Activated CD4-positive, alpha-beta T cell treated with anti-CD3 and anti-CD28 coated beads, Interleukin-2, amount 50 U/mL, for 24 hours (primary cell): ENCODE data around the gene QRFPR.
"Not testable (repeated sequence)": the region's sequence is repeated elsewhere in the genome, so short reads cannot be mapped to it uniquely, and the experiment has no call there.

ENCODE experiments used
- DNase-seq, 2 donors: peaks; one replicate each; pipeline ENCODE4 v3.0.0-alpha.2; 2020; ENCODE audit warnings: low read depth in 1 of 2, low spot score in 1 of 2

The QRFPR gene

GRCh38 chr4:121380776-121381462 is at the start of gene QRFPR:
QRFPR (minus strand) TSS chr4:121381018; CDS start chr4:121380647, 371 bp downstream.
- DNase-seq: no peak

- DNase-seq: no peak
Measured at GRCh38 chr4:121428721-121429120, 47.9 kb upstream of the QRFPR start.

GRCh38 chr4:121421594-121421993 is 40.8 kb upstream of the QRFPR start:
- no peak for DNase-seq

GRCh38 chr4:121411151-121411744 is 30.4 kb upstream of the QRFPR start:
- no peak for DNase-seq

- not testable (repeated sequence) for DNase-seq
Measured at GRCh38 chr4:121408567-121408966, 27.7 kb upstream of the QRFPR start.

- DNase-seq: no peak
Measured at GRCh38 chr4:121400632-121401031, 19.8 kb upstream of the QRFPR start.

- DNase-seq: no peak
Measured at GRCh38 chr4:121397941-121398601, 17.3 kb upstream of the QRFPR start.

GRCh38 chr4:121397434-121397833 is 16.6 kb upstream of the QRFPR start:
- no peak for DNase-seq

GRCh38 chr4:121392426-121393086 is 11.7 kb upstream of the QRFPR start:
- DNase-seq: no peak

- no peak for DNase-seq
Measured at GRCh38 chr4:121390335-121390734, 9.5 kb upstream of the QRFPR start.

- DNase-seq: no peak
Measured at GRCh38 chr4:121379276-121379675, 1.5 kb downstream of the QRFPR start.

- DNase-seq: no peak
Measured at GRCh38 chr4:121377076-121377475, 3.7 kb downstream of the QRFPR start.

- no peak for DNase-seq
Measured at GRCh38 chr4:121376556-121376955, 4.3 kb downstream of the QRFPR start.

- no peak for DNase-seq
Measured at GRCh38 chr4:121376097-121376496, 4.7 kb downstream of the QRFPR start.

- DNase-seq: no peak
Measured at GRCh38 chr4:121375262-121375661, 5.6 kb downstream of the QRFPR start.

GRCh38 chr4:121373841-121374240 is 7.0 kb downstream of the QRFPR start:
- no peak for DNase-seq

- peak in 1 of 2 donors; percentile 20 for DNase-seq
Measured at GRCh38 chr4:121370729-121371325, 10.0 kb downstream of the QRFPR start.

GRCh38 chr4:121360495-121360894 is 20.3 kb downstream of the QRFPR start:
- DNase-seq: no peak

GRCh38 chr4:121358473-121358872 is 22.3 kb downstream of the QRFPR start:
- no peak for DNase-seq

- no peak for DNase-seq
Measured at GRCh38 chr4:121353213-121353612, 27.6 kb downstream of the QRFPR start.

- DNase-seq: no peak
Measured at GRCh38 chr4:121344098-121344497, 36.7 kb downstream of the QRFPR start.
